Ovary (tissue), 9 donors: Measurements from ENCODE around the gene STAMBP. TPM values are rescaled to one million over a fixed set of nuclear protein-coding genes. Genes with fewer than 3 reads are reported as not detected.

Experiments used
- DNase-seq, 5 donors: peaks; one replicate each; pipeline ENCODE4 v3.0.0-alpha.2; 2019 to 2020
- H3K27ac ChIP-seq, 2 donors: fragments of 200-600 bp; one replicate each; pipeline versions ENCODE4 v1.5.1 to v1.8.0; 2019 to 2022
- H3K27me3 ChIP-seq: fragments of 200-600 bp; one replicate; pipeline ENCODE4 v1.8.0; 2022
- H3K36me3 ChIP-seq: fragments of 200-600 bp; sonication (generic); one replicate; pipeline ENCODE4 v1.5.1; 2019
- H3K4me1 ChIP-seq: one replicate; pipeline ENCODE4 v1.8.1; 2013; ENCODE audit warnings: mild to moderate bottlenecking, moderate library complexity; ENCODE audit not compliant: insufficient read depth
- H3K4me3 ChIP-seq: fragments of 200-600 bp; sonication (generic); one replicate; pipeline ENCODE4 v1.5.1; 2017
- H3K9me3 ChIP-seq, 2 donors: fragments of 200-600 bp in 1 of 2; sonication (generic) in 1 of 2; one replicate each; pipeline versions ENCODE4 v1.5.1 to v1.8.1; 2013 to 2019; ENCODE audit warnings: mild to moderate bottlenecking in 1 of 2, moderate library complexity in 1 of 2
- CTCF ChIP-seq, 3 donors: fragments of 450-650 bp in 2 of 3; fragments of 200-600 bp in 1 of 3; IDR thresholded peaks; one replicate each; pipeline versions ENCODE4 v1.5.1 to v1.8.0; 2016 to 2022; ENCODE audit warnings: antibody characterized with exemption in 3 of 3, mild to moderate bottlenecking in 1 of 3
- EP300 ChIP-seq: sonication (generic); formaldehyde crosslinking; IDR thresholded peaks from one replicate; pipeline ENCODE4 v1.6.1; 2017; ENCODE audit warnings: antibody characterized with exemption
- POLR2A ChIP-seq: fragments of 450-650 bp; IDR thresholded peaks from one replicate; pipeline ENCODE4 v1.6.1; 2017; ENCODE audit warnings: antibody characterized with exemption, mild to moderate bottlenecking, moderate library complexity
- WGBS, 3 donors: extraction: QIAGEN DNeasy Blood & Tissue Kit in 1 of 3; methylation state at CpG; one replicate each; pipeline versions ENCODE4 v1.1.5 to v1.1.7; 2013 to 2017; 5-methylcytosine and 5-hydroxymethylcytosine counted together
- intact Hi-C, 4 donors: fragments of 100-400 bp; cut with DNase I; formaldehyde crosslinking; loops; one replicate each; pipeline versions ENCODE4 v1.11.0 to v1.15.1; 2022 to 2023
- polyA plus RNA-seq, 2 donors: library from polyadenylated mRNA; stranded (reverse); fragments of 200-250 nt in 1 of 2; fragments of 350-450 nt in 1 of 2; fragmentation: Illumina TruSeq in 1 of 2; extraction: RNeasy Lipid Tissue Mini Kit (QIAGEN cat#74804) in 1 of 2; gene quantifications; one replicate each; pipeline ENCODE4 v1.2.3, GENCODE V29; 2013 to 2014
- total RNA-seq, 7 donors: library from RNA; depleted of rRNA in 2 of 7; stranded (reverse); fragments of >200 nt in 2 of 7; fragmentation: NEBNext Ultra II Directional in 3 of 7; extraction: Animal tissue kit (Norgen Biotek cat#: 25700) in 3 of 7; gene quantifications; one replicate each; pipeline versions ENCODE4 v1.1.0 to v1.2.4, GENCODE V29; 2016 to 2023
- donor health status: DM: no; HTN: no; CAD: no; lungs with moderate emphysema.
- donor health status: DM: no; HTN: no; CAD: no.
- donor health status: Bipolar disorder and iron deficiency.
- donor health status: DM: yes; HTN: yes; CAD: no.
- donor health status: DM: no; HTN: no; CAD: no.
- donor health status: DM: yes; HTN: yes; CAD: no.

Gene STAMBP
- total and polyA plus RNA-seq, 9 donors = 17.0 to 67.9 (median 28.1) TPM

- Histone ChIP-seq H3K36me3 (no peaks in the 10 kb centered on the region), H3K4me1 (no peaks in the 10 kb centered on the region), H3K4me3 (no peak overlapping the region), H3K9me3 (no peaks in the 10 kb centered on the region), H3K27ac (no peak overlapping the region), H3K27me3 (no peaks in the 10 kb centered on the region)
- no peak for DNase-seq
- intact Hi-C loops = loop anchor here in 1 of 4 donors (10.0 kb wide), 1 partner anchor 88 kb away; no protein-coding TSS in a partner anchor
- 42 to 54% (median 47%) methylated on average over 5 of the region's 5 CpGs for WGBS, 3 donors
- no peak for TF ChIP-seq EP300
- TF ChIP-seq CTCF (IDR thresholded peaks at IDR 0.05) = no peak
- no peak for TF ChIP-seq POLR2A
Observed at GRCh38 chr2:73922681-73923080, 93.9 kb downstream of the STAMBP start.

Other genes starting within 250 kb of the STAMBP start
- 1 to 10 TPM in 1 of 7 donors, under 1 TPM in 2, not detected in 4; 0.25 to 1.1 (median 0.82) TPM for gene NAT8, start 186.5 kb upstream of the STAMBP start, total RNA-seq
- gene NAT8, start 186.5 kb upstream of the STAMBP start, polyA plus RNA-seq = under 1 TPM; 0.48 to 0.64 TPM
- 10 to 100 TPM; 27.4 to 47.9 (median 33.3) TPM for gene TPRKB, start 91.6 kb upstream of the STAMBP start, total RNA-seq
- 10 to 100 TPM; 41.7 to 58.6 TPM for gene TPRKB, start 91.6 kb upstream of the STAMBP start, polyA plus RNA-seq
- gene DUSP11, start 48.9 kb upstream of the STAMBP start, total RNA-seq = 10 to 100 TPM; 19.2 to 54.3 (median 27.2) TPM
- 10 to 100 TPM; 24.8 to 36.9 TPM for gene DUSP11, start 48.9 kb upstream of the STAMBP start, polyA plus RNA-seq
- not detected for gene C2orf78, start 44.8 kb upstream of the STAMBP start, total RNA-seq
- not detected for gene C2orf78, start 44.8 kb upstream of the STAMBP start, polyA plus RNA-seq
- 100 to 1,000 TPM in 1 of 7 donors, 10 to 100 TPM in 4, 1 to 10 TPM in 2; 3.8 to 558 (median 42.6) TPM for gene ACTG2, start 64.0 kb downstream of the STAMBP start, total RNA-seq
- gene ACTG2, start 64.0 kb downstream of the STAMBP start, polyA plus RNA-seq = 100 to 1,000 TPM in 1 of 2 donors, 10 to 100 TPM in 1; 66.5 to 478 TPM
- gene DGUOK, start 97.9 kb downstream of the STAMBP start, total RNA-seq = 10 to 100 TPM; 45.8 to 66.2 (median 52.4) TPM
- 10 to 100 TPM; 70.7 to 84.1 TPM for gene DGUOK, start 97.9 kb downstream of the STAMBP start, polyA plus RNA-seq
- 10 to 100 TPM in 2 of 7 donors, 1 to 10 TPM in 5; 5.1 to 13.5 (median 7.9) TPM for gene TET3, start 155.9 kb downstream of the STAMBP start, total RNA-seq
- 1 to 10 TPM; 2.6 to 3.3 TPM for gene TET3, start 155.9 kb downstream of the STAMBP start, polyA plus RNA-seq